ENCODE measurements around the gene SLC19A1.
"Not testable (repeated sequence)": the region's sequence is repeated elsewhere in the genome, so short reads cannot be mapped to it uniquely, and the experiment has no call there.

SLC19A1 gene

GRCh38 chr21:45531393-45532215, 10.6 kb downstream of the SLC19A1 start:
- DNase-seq: no peak

- DNase-seq: not testable (repeated sequence)
Observed at GRCh38 chr21:45531114-45531392, 11.2 kb downstream of the SLC19A1 start.

GRCh38 chr21:45530423-45531113, 11.7 kb downstream of the SLC19A1 start:
- no peak for DNase-seq

GRCh38 chr21:45529785-45530422, 12.3 kb downstream of the SLC19A1 start:
- DNase-seq: no peak

GRCh38 chr21:45528981-45529784, 13.1 kb downstream of the SLC19A1 start:
- DNase-seq: no peak

GRCh38 chr21:45528028-45528705, 14.1 kb downstream of the SLC19A1 start:
- DNase-seq: no peak

GRCh38 chr21:45527151-45527999, 14.9 kb downstream of the SLC19A1 start:
- peak; percentile 87 for DNase-seq

- no peak for DNase-seq
Observed at GRCh38 chr21:45525910-45526306, 16.3 kb downstream of the SLC19A1 start.

GRCh38 chr21:45525153-45525909, 16.9 kb downstream of the SLC19A1 start:
- DNase-seq: no peak

GRCh38 chr21:45524756-45525152, 17.5 kb downstream of the SLC19A1 start:
- no peak for DNase-seq

- DNase-seq: peak; percentile 21
Observed at GRCh38 chr21:45523411-45524101, 18.7 kb downstream of the SLC19A1 start.

GRCh38 chr21:45522986-45523385, 19.3 kb downstream of the SLC19A1 start:
- no peak for DNase-seq

- DNase-seq: no peak
Observed at GRCh38 chr21:45522381-45522780, 19.9 kb downstream of the SLC19A1 start.

GRCh38 chr21:45521241-45521640, 21.0 kb downstream of the SLC19A1 start:
- no peak for DNase-seq

- DNase-seq: no peak
Observed at GRCh38 chr21:45519182-45519581, 23.1 kb downstream of the SLC19A1 start.

- DNase-seq: no peak
Observed at GRCh38 chr21:45518742-45519141, 23.5 kb downstream of the SLC19A1 start.

- DNase-seq: no peak
Observed at GRCh38 chr21:45517249-45518065, 24.8 kb downstream of the SLC19A1 start.

GRCh38 chr21:45516671-45517151, 25.5 kb downstream of the SLC19A1 start:
- no peak for DNase-seq

- no peak for DNase-seq
Observed at GRCh38 chr21:45516071-45516670, 26.1 kb downstream of the SLC19A1 start.

Data from NCI-H2171 treated with DMSO at 0.1 percent for 48 hours (cell line).